Astrocyte (in vitro differentiated cells and primary cell): ENCODE measurements around the gene ZBTB24. TPM values are rescaled to one million over a fixed set of nuclear protein-coding genes. Genes with fewer than 3 reads are reported as not detected.

Source experiments
- DNase-seq: peaks from one replicate; pipeline ENCODE4 v3.0.0-alpha.2; 2010; ENCODE audit warnings: low read depth
- FAIRE-seq: peaks from 2 replicates; lab custom pipeline; 2011; peaks lifted over from hg19 to GRCh38; lab: Jason Lieb, UNC
- H2AFZ ChIP-seq: 2 replicates; pipeline ENCODE4 v1.6.0; 2012; ENCODE audit warnings: low read depth, low read length, inconsistent platforms
- H3K27ac ChIP-seq: 2 replicates; pipeline ENCODE4 v1.5.1; 2011; ENCODE audit warnings: low read depth, low read length, inconsistent platforms
- H3K27me3 ChIP-seq: 2 replicates; pipeline ENCODE4 v1.6.0; 2011; ENCODE audit warnings: low read length, inconsistent platforms; ENCODE audit not compliant: insufficient read depth
- H3K36me3 ChIP-seq: 2 replicates; pipeline ENCODE4 v1.5.1; 2011; ENCODE audit warnings: low read length, inconsistent platforms; ENCODE audit not compliant: insufficient read depth
- H3K4me1 ChIP-seq: 2 replicates; pipeline ENCODE4 v1.5.1; 2011; ENCODE audit warnings: low read length, inconsistent platforms; ENCODE audit not compliant: insufficient read depth
- H3K4me2 ChIP-seq: 2 replicates; pipeline ENCODE4 v1.6.0; 2012; ENCODE audit warnings: low read length, inconsistent platforms
- H3K4me3 ChIP-seq: 2 replicates; pipeline ENCODE4 v1.5.1; 2011; ENCODE audit warnings: low read depth, mild to moderate bottlenecking, low read length, inconsistent platforms; ENCODE audit not compliant: insufficient read depth
- H3K79me2 ChIP-seq: 2 replicates; pipeline ENCODE4 v1.6.0; 2012; ENCODE audit warnings: mild to moderate bottlenecking, low read length, inconsistent platforms; ENCODE audit not compliant: insufficient read depth
- H3K9ac ChIP-seq: 2 replicates; pipeline ENCODE4 v1.6.0; 2012; ENCODE audit warnings: mild to moderate bottlenecking, low read length, inconsistent platforms
- H3K9me3 ChIP-seq: 2 replicates; pipeline ENCODE4 v1.5.1; 2012; ENCODE audit warnings: low read depth, mild to moderate bottlenecking, low read length, inconsistent platforms; ENCODE audit not compliant: insufficient read depth
- H4K20me1 ChIP-seq: 2 replicates; pipeline ENCODE4 v1.6.0; 2012; ENCODE audit warnings: low read length, inconsistent platforms; ENCODE audit not compliant: insufficient read depth
- H3K27ac Mint-ChIP-seq: one replicate; pipeline ENCODE4 v1.8.0; 2021; ENCODE audit warnings: mild to moderate bottlenecking, mixed read lengths; ENCODE audit not compliant: unreplicated experiment
- H3K27me3 Mint-ChIP-seq: one replicate; pipeline ENCODE4 v1.8.0; 2021; ENCODE audit warnings: low read depth, mixed read lengths; ENCODE audit not compliant: unreplicated experiment
- H3K36me3 Mint-ChIP-seq: one replicate; pipeline ENCODE4 v1.8.0; 2021; ENCODE audit warnings: low read depth, mixed read lengths; ENCODE audit not compliant: unreplicated experiment
- H3K4me1 Mint-ChIP-seq: one replicate; pipeline ENCODE4 v1.8.0; 2021; ENCODE audit warnings: low read depth, mixed read lengths; ENCODE audit not compliant: unreplicated experiment
- H3K4me3 Mint-ChIP-seq: one replicate; pipeline ENCODE4 v1.8.0; 2021; ENCODE audit warnings: mild to moderate bottlenecking, moderate library complexity, mixed read lengths; ENCODE audit not compliant: unreplicated experiment
- H3K9me3 Mint-ChIP-seq: one replicate; pipeline ENCODE4 v1.8.0; 2021; ENCODE audit warnings: mild to moderate bottlenecking, mixed read lengths; ENCODE audit not compliant: unreplicated experiment
- EZH2 ChIP-seq: IDR thresholded peaks from 2 replicates; pipeline ENCODE4 v1.6.1; 2012; ENCODE audit warnings: mild to moderate bottlenecking, low read length, inconsistent platforms; ENCODE audit not compliant: insufficient read depth
- total RNA-seq: library from RNA; stranded (reverse); gene quantifications from 2 replicates; pipeline ENCODE4 v1.2.1, GENCODE V29; 2021
- TF ChIP-seq, protein P1 (sequence below): IDR thresholded peaks from 2 replicates; pipeline ENCODE4 v1.5.1; 2011; ENCODE audit warnings: low read depth, mild to moderate bottlenecking, inconsistent platforms, low read length, moderate library complexity; ENCODE audit not compliant: insufficient read depth

Gene ZBTB24
- total RNA-seq, 1 donor from 2014 or later, result 9.3 TPM

DNA sequence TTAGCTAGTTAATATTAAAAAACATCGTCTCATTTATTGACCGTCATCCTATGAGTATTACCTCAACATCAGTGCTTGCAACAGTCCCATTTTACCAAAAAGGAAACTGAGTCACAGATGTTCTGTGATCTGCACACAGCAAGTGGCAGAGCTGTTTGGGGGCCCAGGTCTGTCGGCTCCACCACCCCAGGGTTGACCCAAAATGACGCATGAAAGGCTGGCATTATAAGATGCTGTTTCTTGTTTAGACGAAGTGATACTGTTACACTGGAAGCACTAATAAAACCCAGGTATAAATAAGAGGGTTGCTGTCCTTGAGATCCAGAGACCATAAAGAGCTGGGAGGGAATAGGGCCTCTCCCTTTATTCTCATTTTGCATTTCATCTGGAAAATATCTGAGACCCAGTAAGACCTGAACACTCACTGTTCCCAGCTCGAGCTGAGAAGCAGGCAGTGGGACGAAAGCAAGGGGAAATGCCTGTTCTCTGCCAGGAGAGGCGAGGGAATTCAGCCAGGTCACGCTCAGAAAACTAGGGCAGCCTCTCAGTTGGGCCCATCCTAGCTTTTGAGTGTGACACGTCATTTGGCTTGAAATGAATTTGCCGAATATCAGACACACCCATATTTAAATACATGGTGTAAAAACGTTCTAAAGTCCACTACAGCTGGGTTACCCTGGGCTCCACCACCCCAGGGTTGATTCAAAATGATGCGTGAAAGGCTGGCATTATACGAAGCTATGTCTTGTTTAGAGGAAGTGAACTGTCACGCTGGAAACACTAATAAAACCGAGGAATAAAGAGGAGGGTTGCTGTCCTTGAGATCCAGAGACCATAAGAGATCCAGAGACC lies 26.1 kb downstream of the ZBTB24 start:
- H4K20me1 ChIP-seq, result peaks cover 14% of the 10 kb centered on the region
- peak overlapping the region; percentile 75 for H3K9ac ChIP-seq
- no peak overlapping the region for H3K27ac Mint-ChIP-seq
- FAIRE-seq (no peak), DNase-seq (peak; percentile 49)
- peak overlapping the region; percentile 95 for H3K4me2 ChIP-seq
- no peak overlapping the region for H3K27ac ChIP-seq
- peak overlapping the region; percentile 86 for H3K4me3 Mint-ChIP-seq
- H3K27me3 Mint-ChIP-seq, result no peaks in the 10 kb centered on the region
- H3K9me3 ChIP-seq, result no peaks in the 10 kb centered on the region
- H3K9me3 Mint-ChIP-seq, result no peaks in the 10 kb centered on the region
- peaks cover 11% of the 10 kb centered on the region for H3K36me3 Mint-ChIP-seq
- H3K36me3 ChIP-seq, result peaks cover 8% of the 10 kb centered on the region
- H3K79me2 ChIP-seq, result peaks cover 23% of the 10 kb centered on the region
- H3K27me3 ChIP-seq, result no peaks in the 10 kb centered on the region
- H3K4me3 ChIP-seq, result peak overlapping the region; percentile 93
- H3K4me1 ChIP-seq, result peaks cover 17% of the 10 kb centered on the region
- peaks cover 6% of the 10 kb centered on the region for H3K4me1 Mint-ChIP-seq
- peak overlapping the region; percentile 78 for H2AFZ ChIP-seq
- TF ChIP-seq, protein P1, sequence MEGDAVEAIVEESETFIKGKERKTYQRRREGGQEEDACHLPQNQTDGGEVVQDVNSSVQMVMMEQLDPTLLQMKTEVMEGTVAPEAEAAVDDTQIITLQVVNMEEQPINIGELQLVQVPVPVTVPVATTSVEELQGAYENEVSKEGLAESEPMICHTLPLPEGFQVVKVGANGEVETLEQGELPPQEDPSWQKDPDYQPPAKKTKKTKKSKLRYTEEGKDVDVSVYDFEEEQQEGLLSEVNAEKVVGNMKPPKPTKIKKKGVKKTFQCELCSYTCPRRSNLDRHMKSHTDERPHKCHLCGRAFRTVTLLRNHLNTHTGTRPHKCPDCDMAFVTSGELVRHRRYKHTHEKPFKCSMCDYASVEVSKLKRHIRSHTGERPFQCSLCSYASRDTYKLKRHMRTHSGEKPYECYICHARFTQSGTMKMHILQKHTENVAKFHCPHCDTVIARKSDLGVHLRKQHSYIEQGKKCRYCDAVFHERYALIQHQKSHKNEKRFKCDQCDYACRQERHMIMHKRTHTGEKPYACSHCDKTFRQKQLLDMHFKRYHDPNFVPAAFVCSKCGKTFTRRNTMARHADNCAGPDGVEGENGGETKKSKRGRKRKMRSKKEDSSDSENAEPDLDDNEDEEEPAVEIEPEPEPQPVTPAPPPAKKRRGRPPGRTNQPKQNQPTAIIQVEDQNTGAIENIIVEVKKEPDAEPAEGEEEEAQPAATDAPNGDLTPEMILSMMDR, result no peak
- no peak for TF ChIP-seq EZH2

DNA sequence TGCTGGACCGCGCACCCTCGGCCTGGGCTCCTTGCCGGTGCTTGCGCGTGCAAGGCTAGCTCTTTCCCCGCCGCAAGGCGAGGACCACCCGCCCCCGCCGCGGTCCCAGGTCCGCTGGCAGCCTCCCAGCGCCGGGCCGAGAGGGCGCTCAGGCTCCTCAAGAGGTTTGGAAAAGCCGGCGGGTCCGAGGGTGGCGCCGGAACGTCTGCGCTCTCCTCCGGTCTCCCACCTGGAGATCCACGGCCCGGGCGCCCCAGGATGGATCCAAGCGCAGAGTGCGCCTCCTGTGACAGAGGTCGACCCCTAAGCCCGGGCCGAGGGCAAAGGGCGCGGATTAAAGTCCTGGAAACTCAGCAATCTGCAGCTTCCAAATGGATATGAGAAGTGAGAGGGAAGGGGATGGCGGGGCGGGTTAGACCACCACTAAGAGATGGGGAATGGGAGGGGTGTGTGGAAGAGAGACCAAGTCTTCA lies 26.9 kb downstream of the ZBTB24 start:
- Histone ChIP-seq H4K20me1 (peaks cover 14% of the 10 kb centered on the region), H3K4me2 (peak overlapping the region; percentile 95), H3K36me3 (peaks cover 6% of the 10 kb centered on the region), H3K9me3 (no peaks in the 10 kb centered on the region), H3K79me2 (peaks cover 23% of the 10 kb centered on the region), H2AFZ (peak overlapping the region; percentile 78), H3K4me1 (peaks cover 16% of the 10 kb centered on the region), H3K9ac (peak overlapping the region; percentile 75), H3K4me3 (peak overlapping the region; percentile 93), H3K27ac (no peak overlapping the region), H3K27me3 (no peaks in the 10 kb centered on the region)
- Mint-ChIP-seq H3K4me1 (peaks cover 6% of the 10 kb centered on the region), H3K27ac (no peak overlapping the region), H3K4me3 (peak overlapping the region; percentile 86), H3K27me3 (no peaks in the 10 kb centered on the region), H3K9me3 (no peaks in the 10 kb centered on the region), H3K36me3 (peaks cover 9% of the 10 kb centered on the region)
- no peak for TF ChIP-seq EZH2
- TF ChIP-seq, protein P1, result no peak
- FAIRE-seq (no peak), DNase-seq (no peak)
